Activated CD4-positive, alpha-beta T cell treated with anti-CD3 and anti-CD28 coated beads, Interleukin-10, Interleukin-2, amounts not matched to agents 100 ng/mL and 50 ng/mL, durations not matched to agents 16 hours and 8 hours (primary cell): ENCODE data around the gene PPP4R2.

ENCODE experiments used
- DNase-seq: peaks from one replicate; pipeline ENCODE4 v3.0.0-alpha.2; 2020

The PPP4R2 gene

GRCh38 chr3:73071952-73072351 is 75.3 kb downstream of the PPP4R2 start:
- DNase-seq, result no peak

- DNase-seq, result peak; percentile 23
Measured at GRCh38 chr3:73072634-73073033, 76.0 kb downstream of the PPP4R2 start.

GRCh38 chr3:73073091-73073707 is 76.6 kb downstream of the PPP4R2 start:
- DNase-seq, result no peak

GRCh38 chr3:73074781-73075180 is 78.2 kb downstream of the PPP4R2 start:
- DNase-seq, result no peak

GRCh38 chr3:73080216-73080966 is 83.8 kb downstream of the PPP4R2 start:
- DNase-seq, result peak; percentile 26

DNA sequence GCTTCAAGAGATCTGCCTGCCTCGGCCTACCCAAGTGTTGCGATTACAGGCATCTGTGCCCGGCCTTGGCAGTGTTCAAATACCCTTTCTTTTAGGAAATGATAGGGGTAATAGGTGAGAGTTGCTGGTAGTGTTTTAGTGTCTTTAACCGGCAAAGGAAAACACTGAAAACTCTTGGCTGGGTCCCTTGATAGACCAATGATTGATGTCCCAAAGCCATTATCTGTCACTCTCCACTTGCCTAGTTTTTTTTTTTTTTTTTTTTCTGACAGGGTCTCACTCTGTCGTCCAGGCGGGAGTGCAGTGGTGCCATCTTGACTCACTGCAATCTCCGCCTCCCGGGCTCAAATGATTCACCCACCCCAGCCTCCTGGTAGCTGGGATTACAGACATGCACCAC is 84.5 kb downstream of the PPP4R2 start:
- DNase-seq, result no peak

GRCh38 chr3:73084170-73084569 is 87.6 kb downstream of the PPP4R2 start:
- no peak for DNase-seq

DNA sequence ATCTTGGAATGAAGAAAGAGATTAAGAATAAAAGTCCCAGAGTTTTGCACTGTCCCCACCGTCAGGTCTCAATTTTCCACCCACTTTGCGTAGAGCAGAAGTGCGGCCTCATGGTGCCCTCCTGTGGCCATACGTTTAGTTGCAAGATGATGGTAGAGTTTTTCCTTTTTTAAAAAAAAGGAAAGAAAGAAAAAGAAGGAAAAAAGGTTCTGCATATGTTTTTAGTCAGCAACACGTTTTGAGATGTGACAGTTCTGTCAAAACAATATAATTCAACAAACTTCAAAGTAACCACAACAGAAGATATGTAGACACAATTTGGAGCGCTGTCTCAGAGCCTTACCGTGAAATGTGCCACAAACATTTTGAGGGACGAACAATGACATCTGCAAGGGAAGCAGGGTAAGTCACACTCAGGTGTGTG is 89.5 kb downstream of the PPP4R2 start:
- peak; percentile 52 for DNase-seq

- no peak for DNase-seq
Measured at GRCh38 chr3:73094129-73094528, 97.5 kb downstream of the PPP4R2 start.

DNA sequence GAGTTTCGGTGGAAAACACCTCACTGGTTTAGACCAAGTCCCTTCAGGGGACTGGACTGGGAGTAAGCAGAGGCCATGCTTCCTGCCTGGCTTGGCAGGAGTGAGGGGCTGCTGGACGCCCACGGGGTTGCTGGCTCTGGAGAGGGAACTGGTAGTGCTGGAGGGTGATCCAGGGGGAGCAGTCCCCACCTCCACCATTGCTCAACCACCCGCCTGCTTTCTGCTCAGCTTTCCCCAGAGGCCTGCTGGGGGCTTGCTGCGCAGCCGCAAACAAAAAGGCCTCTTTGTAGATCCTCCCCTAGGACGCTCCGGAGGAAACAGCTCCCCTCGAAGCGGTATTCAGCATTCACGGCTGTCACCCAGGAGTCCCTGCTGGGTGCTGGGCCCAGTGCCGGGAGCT is 98.3 kb downstream of the PPP4R2 start:
- DNase-seq, result no peak

DNA sequence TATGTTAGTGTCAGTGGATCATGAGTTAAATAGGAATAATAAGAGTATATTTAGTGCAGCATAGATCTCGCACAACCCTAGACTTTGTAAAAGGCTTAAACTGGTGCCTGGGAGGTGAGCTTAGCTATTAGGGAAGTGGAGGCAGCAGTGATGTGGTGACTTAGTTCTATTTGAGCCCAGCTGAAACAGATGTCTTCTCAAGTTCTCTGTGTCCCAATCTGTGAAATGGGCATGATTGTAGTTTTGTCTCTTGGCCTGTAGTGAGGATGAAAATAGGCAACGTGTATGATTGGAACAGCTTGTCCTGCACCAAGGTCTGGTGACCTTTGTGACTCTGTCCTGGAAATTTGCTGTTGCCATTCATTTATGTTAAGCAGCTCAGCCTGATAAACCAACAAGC is 99.6 kb downstream of the PPP4R2 start:
- DNase-seq, result no peak

DNA sequence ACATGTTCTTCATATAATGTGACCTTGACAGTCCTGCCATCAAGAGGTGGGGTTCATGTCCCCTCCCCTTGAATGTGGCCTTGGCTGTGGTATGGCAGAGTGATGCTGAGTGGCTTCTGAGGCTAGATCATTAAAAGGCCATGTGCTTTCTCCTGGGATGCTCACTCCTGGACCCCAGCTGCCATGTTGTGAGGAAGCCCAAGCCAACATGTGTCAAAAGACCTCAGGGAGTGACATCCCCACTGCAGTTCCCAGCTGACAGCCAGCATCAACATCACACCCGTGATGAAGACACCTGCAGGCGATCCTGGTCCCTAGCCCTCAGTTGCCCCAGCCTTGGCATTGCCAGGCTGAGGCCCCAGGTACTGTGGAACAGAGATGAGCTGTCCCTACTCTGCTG is 101.4 kb downstream of the PPP4R2 start:
- no peak for DNase-seq

DNA sequence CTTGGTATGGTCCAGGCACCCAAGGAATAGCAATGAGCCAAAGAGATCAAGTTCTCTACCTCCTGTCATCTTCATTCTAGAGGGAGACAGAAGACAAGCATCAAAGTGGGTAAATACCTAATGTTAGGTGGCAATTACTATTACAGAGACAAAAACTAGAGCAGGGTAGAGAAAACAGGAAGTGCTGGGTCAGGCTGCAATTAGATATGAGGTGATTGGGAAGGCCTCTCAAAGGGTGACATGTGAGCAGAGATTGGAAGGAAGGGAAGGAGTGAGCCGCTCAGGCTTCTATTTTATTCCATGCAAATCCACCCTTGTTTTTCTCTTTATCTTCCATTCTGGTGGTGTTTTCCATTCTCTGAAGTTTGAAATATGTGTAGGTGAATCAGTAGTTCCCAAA is 102.3 kb downstream of the PPP4R2 start:
- DNase-seq, result no peak

GRCh38 chr3:73100741-73101559 is 104.3 kb downstream of the PPP4R2 start:
- peak; percentile 78 for DNase-seq

DNA sequence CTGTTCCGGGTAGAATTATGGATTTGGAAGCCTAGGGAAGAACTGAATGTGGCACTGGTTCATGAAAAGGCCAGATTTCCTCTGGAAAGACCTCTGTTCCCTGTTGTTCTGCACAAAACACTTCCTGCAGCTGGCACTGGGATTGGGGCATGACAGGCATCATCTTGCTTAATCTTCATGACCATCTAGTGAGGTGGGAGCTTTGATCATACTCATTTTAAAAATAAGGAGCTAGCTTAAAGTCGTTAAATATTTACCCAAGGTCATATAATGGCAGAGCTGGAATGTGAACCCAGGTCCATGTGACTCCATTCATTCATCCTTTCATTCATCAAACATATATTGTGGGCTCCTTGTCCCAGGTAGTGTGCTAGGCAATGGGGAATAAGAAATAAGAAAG is 105.3 kb downstream of the PPP4R2 start:
- DNase-seq, result no peak

DNA sequence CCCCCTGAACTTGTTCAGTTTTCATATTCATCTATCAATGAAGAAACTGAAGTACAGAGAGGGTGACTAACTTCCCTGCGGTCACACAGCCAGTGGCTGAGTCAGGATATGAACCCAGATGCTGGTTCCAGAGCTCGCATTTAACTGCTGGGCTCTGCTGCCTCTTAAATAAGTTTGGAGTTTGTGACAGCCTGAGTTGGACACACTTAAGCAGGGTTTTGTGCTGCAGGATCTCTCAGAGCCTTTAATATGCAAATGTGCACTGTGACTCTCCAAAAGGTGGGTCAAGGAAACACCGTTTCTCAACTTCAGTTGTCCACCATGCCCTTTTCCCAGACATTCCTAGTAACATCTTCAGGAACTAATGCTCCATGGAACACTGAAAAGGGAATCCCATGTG is 110.6 kb downstream of the PPP4R2 start:
- no peak for DNase-seq

- DNase-seq, result no peak
Measured at GRCh38 chr3:73107676-73108187, 111.1 kb downstream of the PPP4R2 start.

DNA sequence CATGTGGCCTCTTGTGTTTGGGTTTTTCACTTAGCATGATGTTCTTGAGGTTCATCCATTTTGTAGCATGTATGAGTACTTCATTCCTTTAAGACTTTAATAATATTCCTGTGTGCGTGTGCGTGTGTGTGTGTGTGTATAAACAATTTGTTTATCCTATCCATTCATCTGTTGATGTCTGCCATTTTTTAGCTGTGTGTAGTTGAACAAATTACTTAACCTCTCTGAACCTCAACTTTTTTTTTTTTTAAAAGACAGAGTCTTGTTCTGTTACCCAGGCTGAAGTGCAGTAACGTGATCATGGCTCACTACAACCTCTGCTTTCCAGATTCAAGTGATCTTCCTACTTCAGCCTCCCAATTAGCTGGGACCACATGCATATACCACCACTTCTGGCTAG is 112.1 kb downstream of the PPP4R2 start:
- no peak for DNase-seq

DNA sequence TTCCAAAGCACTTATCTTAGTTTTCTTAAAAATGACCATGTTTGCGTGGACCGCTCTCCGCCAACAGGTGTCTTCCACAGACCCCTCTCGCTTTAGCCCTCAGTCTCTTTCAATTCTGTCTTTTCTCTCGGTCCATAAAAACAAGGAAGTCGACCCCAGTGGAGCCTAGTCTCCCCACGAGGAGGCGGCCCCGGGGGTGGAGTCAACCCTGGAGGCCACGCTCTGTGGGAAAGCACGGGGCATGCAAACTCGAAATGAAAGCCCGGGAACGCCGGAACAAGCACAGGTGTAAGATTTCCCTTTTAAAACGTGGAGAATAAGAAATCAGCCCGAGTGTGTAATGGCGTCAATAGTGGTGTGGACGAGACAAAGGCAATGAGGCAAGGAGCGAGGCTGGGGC is 113.9 kb downstream of the PPP4R2 start:
- DNase-seq, result no peak

- DNase-seq, result no peak
Measured at GRCh38 chr3:73114711-73115110, 118.1 kb downstream of the PPP4R2 start.

GRCh38 chr3:73115806-73116205 is 119.2 kb downstream of the PPP4R2 start:
- no peak for DNase-seq
